K562 (cell line): ENCODE data around the gene KCTD16. TPM values are rescaled to one million over a fixed set of nuclear protein-coding genes. Genes with fewer than 3 reads are reported as not detected.

Experiments used
- ATAC-seq: fragments of 200-7000 bp; cut with Tn5 transposase; 3 replicates; pipeline ENCODE4 v1.9.1; 2020; ENCODE audit warnings: moderate library complexity
- BruUV-seq: library from RNA; stranded (reverse); fragments of 400-500 nt; replicated peaks from 2 replicates; lab custom pipeline; 2021; lab: Mats Ljungman, UMichigan
- CTCF ChIA-PET: fragments of 300-600 bp; formaldehyde crosslinking; extraction: SDS; loops from one replicate; lab custom pipeline; 2021; ENCODE audit warnings: low intra/inter-chr PET ratio; lab: Yijun Ruan, JAX
- POLR2A ChIA-PET: fragments of 300-600, 350-650 bp; sonication (Branson Sonifier 250); formaldehyde crosslinking; extraction: SDS; loops from one replicate; lab custom pipeline; 2021; ENCODE audit warnings: antibody characterized with exemption, inconsistent platforms; lab: Yijun Ruan, JAX
- DNase-seq, 4 experiments: peaks; one replicate each; pipeline versions ENCODE4 v3.0.0 to v3.0.0-alpha.2; 2011 to 2018; ENCODE audit warnings: low spot score in 3 of 4, mixed read lengths in 3 of 4; ENCODE audit errors: extremely low read depth in 1 of 4
- FAIRE-seq: peaks from 2 replicates; lab custom pipeline; 2011; peaks lifted over from hg19 to GRCh38; lab: Jason Lieb, UNC
- H2AFZ ChIP-seq: 2 replicates; pipeline ENCODE4 v1.6.0; 2011; ENCODE audit warnings: low read depth, low read length, control low read depth, inconsistent platforms
- H3K27ac ChIP-seq: fragments of 200-600 bp; 3 replicates; pipeline ENCODE4 v1.8.0; 2011; ENCODE audit warnings: low read depth, mild to moderate bottlenecking, control low read depth, inconsistent platforms, low read length, moderate library complexity, mixed read lengths; ENCODE audit errors: extremely low read depth
- H3K27me3 ChIP-seq, 2 experiments: fragments of 300-600 bp in 1 of 2; 2 replicates in 1 of 2; 3 replicates in 1 of 2; pipeline versions ENCODE4 v1.6.0 to v1.8.0; 2011; ENCODE audit warnings: inconsistent platforms in 2 of 2, low read length in 2 of 2, mild to moderate bottlenecking in 1 of 2, mixed read lengths in 1 of 2, moderate library complexity in 1 of 2; ENCODE audit not compliant: control insufficient read depth in 2 of 2, insufficient read depth in 2 of 2
- H3K36me3 ChIP-seq: fragments of 300-600 bp; 3 replicates; pipeline ENCODE4 v1.8.0; 2011; ENCODE audit warnings: mild to moderate bottlenecking, low read length, inconsistent platforms; ENCODE audit not compliant: control insufficient read depth, insufficient read depth
- H3K4me1 ChIP-seq, 2 experiments: fragments of 200-600 bp in 1 of 2; replicated peaks in 1 of 2; 2 replicates in 1 of 2; 3 replicates in 1 of 2; pipeline versions ENCODE4 v1.5.1 to v1.8.0; 2011; ENCODE audit warnings: inconsistent platforms in 2 of 2, low read length in 2 of 2, mild to moderate bottlenecking in 1 of 2, mixed read lengths in 1 of 2, moderate library complexity in 1 of 2; ENCODE audit not compliant: control insufficient read depth in 2 of 2, insufficient read depth in 2 of 2
- H3K4me2 ChIP-seq: 2 replicates; pipeline ENCODE4 v1.6.1; 2011; ENCODE audit warnings: low read length, control low read depth, inconsistent platforms, mixed read lengths; ENCODE audit not compliant: insufficient read depth
- H3K4me3 ChIP-seq: fragments of 200-600 bp; sonication (generic), shearing (Covaris generic); 2 replicates; pipeline ENCODE4 v1.5.1; 2016; ENCODE audit warnings: control low read depth, inconsistent platforms
- H3K79me2 ChIP-seq: fragments of 200-600 bp; 3 replicates; pipeline ENCODE4 v1.8.0; 2011; ENCODE audit warnings: low read length, inconsistent platforms; ENCODE audit not compliant: control insufficient read depth, insufficient read depth
- H3K9ac ChIP-seq, 2 experiments: 2 replicates each; pipeline versions ENCODE4 v1.6.0 to v1.6.1; 2011; ENCODE audit warnings: low read depth in 2 of 2, low read length in 2 of 2, control low read depth in 1 of 2, inconsistent platforms in 1 of 2, mild to moderate bottlenecking in 1 of 2, mixed read lengths in 1 of 2; ENCODE audit not compliant: insufficient read depth in 1 of 2
- H3K9me1 ChIP-seq: one replicate; pipeline ENCODE4 v1.6.0; 2011; ENCODE audit warnings: inconsistent platforms, mild to moderate bottlenecking, low read length, moderate library complexity; ENCODE audit not compliant: control insufficient read depth, insufficient read depth
- H3K9me3 ChIP-seq: replicated peaks from 2 replicates; pipeline ENCODE4 v1.5.1; 2011; ENCODE audit warnings: low read depth, low read length, inconsistent platforms; ENCODE audit not compliant: control insufficient read depth, insufficient read depth
- H4K20me1 ChIP-seq: replicated peaks from 2 replicates; pipeline ENCODE4 v1.6.1; 2011; ENCODE audit warnings: low read length, inconsistent platforms, mixed read lengths; ENCODE audit not compliant: control insufficient read depth, insufficient read depth
- CXXC5 ChIP-seq: fragments of 250-450 bp; sonication (Bioruptor Pico); IDR thresholded peaks from 2 replicates; pipeline ENCODE4 v1.8.0; 2022; ENCODE audit warnings: inconsistent platforms, mild to moderate bottlenecking, moderate library complexity
- FIP1L1 ChIP-seq: fragments of 200-400 bp; formaldehyde crosslinking; IDR thresholded peaks from 2 replicates; pipeline ENCODE4 v1.6.1; 2018; ENCODE audit warnings: mild to moderate bottlenecking, low read depth, low read length; ENCODE audit not compliant: poor library complexity, severe bottlenecking
- FOSL1 ChIP-seq: fragments of 200-800 bp; sonication (Bioruptor generic); conservative IDR thresholded peaks from 2 replicates; pipeline ENCODE4 v1.6.1; 2016; ENCODE audit warnings: missing genetic modification characterization, missing compliant biosample characterization
- HDAC2 ChIP-seq: fragments of 450-650 bp; IDR thresholded peaks from 2 replicates; pipeline ENCODE4 v1.6.1; 2016; ENCODE audit warnings: mild to moderate bottlenecking
- HLTF ChIP-seq: fragments of 450-650 bp; IDR thresholded peaks from 2 replicates; pipeline ENCODE4 v1.6.1; 2016
- OTX1 ChIP-seq: fragments of 450-650 bp; formaldehyde crosslinking; IDR thresholded peaks from 2 replicates; pipeline ENCODE4 v1.4.0; 2022; ENCODE audit warnings: mild to moderate bottlenecking
- RUNX1 ChIP-seq: sonication (generic); IDR thresholded peaks from 2 replicates; pipeline ENCODE4 v1.6.1; 2016; ENCODE audit warnings: antibody characterized with exemption, low read depth
- SRSF3 ChIP-seq: fragments of 200-400 bp; formaldehyde crosslinking; IDR thresholded peaks from 2 replicates; pipeline ENCODE4 v1.6.1; 2016; ENCODE audit warnings: mild to moderate bottlenecking, low read length, moderate library complexity; ENCODE audit not compliant: insufficient read depth
- ZKSCAN8 ChIP-seq: fragments of 200-800 bp; sonication (Bioruptor generic); IDR thresholded peaks from 2 replicates; pipeline ENCODE4 v1.6.1; 2016; ENCODE audit warnings: missing genetic modification characterization, missing compliant biosample characterization
- ZNF232 ChIP-seq: sonication (generic); formaldehyde crosslinking; IDR thresholded peaks from 2 replicates; pipeline ENCODE4 v1.8.0; 2022; ENCODE audit warnings: mild to moderate bottlenecking, missing genetic modification reagents
- ZNF699 ChIP-seq: fragments of 250-450 bp; sonication (Bioruptor Pico); IDR thresholded peaks from 2 replicates; pipeline ENCODE4 v1.8.0; 2021; ENCODE audit warnings: mild to moderate bottlenecking, moderate library complexity; ENCODE audit not compliant: insufficient replicate concordance
- in situ Hi-C: fragments of 300-500 bp; cut with MboI; formaldehyde crosslinking; loops from 4 replicates; pipeline ENCODE4 v1.15.0; 2018; ENCODE audit warnings: inconsistent platforms, mixed read lengths
- intact Hi-C: fragments of 100-400 bp; cut with micrococcal nuclease; formaldehyde crosslinking; loops from 2 replicates; pipeline ENCODE4 v1.14.2; 2022
- polyA plus RNA-seq, 8 experiments: library from polyadenylated mRNA; depleted of rRNA in 4 of 8; stranded (reverse) in 5 of 8; unstranded in 3 of 8; fragments of >200 nt; fragmentation: Nextera tagmentation in 2 of 8; fragmentation: Illumina TruSeq in 1 of 8; extraction: Ambion mirVana in 2 of 8; extraction: Trizol in 1 of 8; gene quantifications; 2 replicates each; pipeline versions ENCODE4 v1.2.1 to v1.2.3, GENCODE V29; 2011 to 2014; ENCODE audit warnings: inconsistent platforms in 1 of 8, missing spikeins in 1 of 8
- total RNA-seq, 7 experiments: library from RNA; depleted of rRNA in 6 of 7; stranded (reverse); fragments of >200 nt in 6 of 7; fragmentation: Illumina TruSeq in 2 of 7; extraction: Trizol in 2 of 7; gene quantifications; 2 replicates each; pipeline versions ENCODE4 v1.2.1 to v1.2.3, GENCODE V29; 2011 to 2021; ENCODE audit warnings: low replicate concordance in 1 of 7
- TF ChIP-seq, protein P1 (sequence below): sonication (generic); formaldehyde crosslinking; IDR thresholded peaks from 2 replicates; pipeline ENCODE4 v1.8.0; 2022; ENCODE audit warnings: mild to moderate bottlenecking, low read depth, missing genetic modification reagents
- TF ChIP-seq, protein P2 (sequence below): fragments of 450-650 bp; IDR thresholded peaks from one replicate; pipeline ENCODE4 v1.6.1; 2018; ENCODE audit warnings: mild to moderate bottlenecking, moderate library complexity; ENCODE audit not compliant: partially characterized antibody
- TF ChIP-seq, protein P3 (sequence below): fragments of 450-650 bp; IDR thresholded peaks from 2 replicates; pipeline ENCODE4 v1.6.1; 2017; ENCODE audit warnings: antibody characterized with exemption
- TF ChIP-seq, protein P4 (sequence below): fragments of 150-350 bp; conservative IDR thresholded peaks from 2 replicates; pipeline ENCODE4 v1.6.1; 2014; ENCODE audit warnings: low read length
- TF ChIP-seq, protein P5 (sequence below): fragments of 250-450 bp; sonication (Bioruptor Pico); IDR thresholded peaks from 2 replicates; pipeline ENCODE4 v1.8.0; 2022; ENCODE audit warnings: inconsistent platforms, mild to moderate bottlenecking, moderate library complexity, borderline replicate concordance

KCTD16 gene
- total and polyA plus RNA-seq, 9 of the 15 experiments (the other 6 are each of a cell fraction or from before 2014, with no cell fraction given), result 0.04 TPM; not detected in 8

DNA sequence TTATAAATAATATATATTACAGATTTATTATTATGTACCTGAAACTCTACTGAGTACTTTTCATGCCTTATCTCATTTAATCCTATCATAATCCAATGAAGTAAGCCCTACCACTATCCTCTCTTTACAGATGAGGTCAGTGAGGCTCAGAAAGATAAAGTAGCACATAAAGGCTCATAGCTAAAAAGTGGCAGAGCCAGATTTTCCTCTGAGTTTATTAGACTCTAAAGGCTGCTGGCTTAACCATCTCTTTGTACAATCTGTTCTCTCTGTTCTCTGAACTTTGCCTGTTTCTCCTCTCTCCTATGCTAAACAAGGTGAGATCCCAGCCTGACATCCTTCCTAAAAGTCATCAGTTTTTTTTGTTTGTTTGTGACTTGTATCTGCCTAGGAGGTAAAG is 311.2 kb downstream of the KCTD16 start:
- no peak overlapping the region for H3K27ac ChIP-seq
- H3K9me3 ChIP-seq, result no peaks in the 10 kb centered on the region
- H3K36me3 ChIP-seq, result no peaks in the 10 kb centered on the region
- no peaks in the 10 kb centered on the region for H3K4me1 ChIP-seq
- POLR2A ChIA-PET, result no interaction called here
- FAIRE-seq, result no peak
- ATAC-seq, result no peak
- H4K20me1 ChIP-seq, result no peaks in the 10 kb centered on the region
- no peak for DNase-seq
- H2AFZ ChIP-seq, result no peak overlapping the region
- TF ChIP-seq RUNX1, result no peak
- TF ChIP-seq, protein P1, sequence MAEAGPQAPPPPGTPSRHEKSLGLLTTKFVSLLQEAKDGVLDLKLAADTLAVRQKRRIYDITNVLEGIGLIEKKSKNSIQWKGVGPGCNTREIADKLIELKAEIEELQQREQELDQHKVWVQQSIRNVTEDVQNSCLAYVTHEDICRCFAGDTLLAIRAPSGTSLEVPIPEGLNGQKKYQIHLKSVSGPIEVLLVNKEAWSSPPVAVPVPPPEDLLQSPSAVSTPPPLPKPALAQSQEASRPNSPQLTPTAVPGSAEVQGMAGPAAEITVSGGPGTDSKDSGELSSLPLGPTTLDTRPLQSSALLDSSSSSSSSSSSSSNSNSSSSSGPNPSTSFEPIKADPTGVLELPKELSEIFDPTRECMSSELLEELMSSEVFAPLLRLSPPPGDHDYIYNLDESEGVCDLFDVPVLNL, result no peak
- TF ChIP-seq ZKSCAN8 (CRISPR knock-in tag), result no peak
- TF ChIP-seq, protein P2, sequence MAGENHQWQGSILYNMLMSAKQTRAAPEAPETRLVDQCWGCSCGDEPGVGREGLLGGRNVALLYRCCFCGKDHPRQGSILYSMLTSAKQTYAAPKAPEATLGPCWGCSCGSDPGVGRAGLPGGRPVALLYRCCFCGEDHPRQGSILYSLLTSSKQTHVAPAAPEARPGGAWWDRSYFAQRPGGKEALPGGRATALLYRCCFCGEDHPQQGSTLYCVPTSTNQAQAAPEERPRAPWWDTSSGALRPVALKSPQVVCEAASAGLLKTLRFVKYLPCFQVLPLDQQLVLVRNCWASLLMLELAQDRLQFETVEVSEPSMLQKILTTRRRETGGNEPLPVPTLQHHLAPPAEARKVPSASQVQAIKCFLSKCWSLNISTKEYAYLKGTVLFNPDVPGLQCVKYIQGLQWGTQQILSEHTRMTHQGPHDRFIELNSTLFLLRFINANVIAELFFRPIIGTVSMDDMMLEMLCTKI, result no peak
- TF ChIP-seq SRSF3, result no peak
- no peak for TF ChIP-seq HDAC2
- TF ChIP-seq, protein P3, sequence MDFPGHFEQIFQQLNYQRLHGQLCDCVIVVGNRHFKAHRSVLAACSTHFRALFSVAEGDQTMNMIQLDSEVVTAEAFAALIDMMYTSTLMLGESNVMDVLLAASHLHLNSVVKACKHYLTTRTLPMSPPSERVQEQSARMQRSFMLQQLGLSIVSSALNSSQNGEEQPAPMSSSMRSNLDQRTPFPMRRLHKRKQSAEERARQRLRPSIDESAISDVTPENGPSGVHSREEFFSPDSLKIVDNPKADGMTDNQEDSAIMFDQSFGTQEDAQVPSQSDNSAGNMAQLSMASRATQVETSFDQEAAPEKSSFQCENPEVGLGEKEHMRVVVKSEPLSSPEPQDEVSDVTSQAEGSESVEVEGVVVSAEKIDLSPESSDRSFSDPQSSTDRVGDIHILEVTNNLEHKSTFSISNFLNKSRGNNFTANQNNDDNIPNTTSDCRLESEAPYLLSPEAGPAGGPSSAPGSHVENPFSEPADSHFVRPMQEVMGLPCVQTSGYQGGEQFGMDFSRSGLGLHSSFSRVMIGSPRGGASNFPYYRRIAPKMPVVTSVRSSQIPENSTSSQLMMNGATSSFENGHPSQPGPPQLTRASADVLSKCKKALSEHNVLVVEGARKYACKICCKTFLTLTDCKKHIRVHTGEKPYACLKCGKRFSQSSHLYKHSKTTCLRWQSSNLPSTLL, result no peak
- TF ChIP-seq FOSL1 (tag), result no peak
- TF ChIP-seq FIP1L1, result no peak
- TF ChIP-seq OTX1 (CRISPR knock-in tag), result no peak
- no peak for TF ChIP-seq CXXC5 (CRISPR knock-in tag)
- TF ChIP-seq, protein P4, sequence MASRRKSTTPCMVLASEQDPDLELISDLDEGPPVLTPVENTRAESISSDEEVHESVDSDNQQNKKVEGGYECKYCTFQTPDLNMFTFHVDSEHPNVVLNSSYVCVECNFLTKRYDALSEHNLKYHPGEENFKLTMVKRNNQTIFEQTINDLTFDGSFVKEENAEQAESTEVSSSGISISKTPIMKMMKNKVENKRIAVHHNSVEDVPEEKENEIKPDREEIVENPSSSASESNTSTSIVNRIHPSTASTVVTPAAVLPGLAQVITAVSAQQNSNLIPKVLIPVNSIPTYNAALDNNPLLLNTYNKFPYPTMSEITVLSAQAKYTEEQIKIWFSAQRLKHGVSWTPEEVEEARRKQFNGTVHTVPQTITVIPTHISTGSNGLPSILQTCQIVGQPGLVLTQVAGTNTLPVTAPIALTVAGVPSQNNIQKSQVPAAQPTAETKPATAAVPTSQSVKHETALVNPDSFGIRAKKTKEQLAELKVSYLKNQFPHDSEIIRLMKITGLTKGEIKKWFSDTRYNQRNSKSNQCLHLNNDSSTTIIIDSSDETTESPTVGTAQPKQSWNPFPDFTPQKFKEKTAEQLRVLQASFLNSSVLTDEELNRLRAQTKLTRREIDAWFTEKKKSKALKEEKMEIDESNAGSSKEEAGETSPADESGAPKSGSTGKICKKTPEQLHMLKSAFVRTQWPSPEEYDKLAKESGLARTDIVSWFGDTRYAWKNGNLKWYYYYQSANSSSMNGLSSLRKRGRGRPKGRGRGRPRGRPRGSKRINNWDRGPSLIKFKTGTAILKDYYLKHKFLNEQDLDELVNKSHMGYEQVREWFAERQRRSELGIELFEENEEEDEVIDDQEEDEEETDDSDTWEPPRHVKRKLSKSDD, result no peak
- TF ChIP-seq ZNF232 (CRISPR knock-in tag), result no peak
- TF ChIP-seq, protein P5, sequence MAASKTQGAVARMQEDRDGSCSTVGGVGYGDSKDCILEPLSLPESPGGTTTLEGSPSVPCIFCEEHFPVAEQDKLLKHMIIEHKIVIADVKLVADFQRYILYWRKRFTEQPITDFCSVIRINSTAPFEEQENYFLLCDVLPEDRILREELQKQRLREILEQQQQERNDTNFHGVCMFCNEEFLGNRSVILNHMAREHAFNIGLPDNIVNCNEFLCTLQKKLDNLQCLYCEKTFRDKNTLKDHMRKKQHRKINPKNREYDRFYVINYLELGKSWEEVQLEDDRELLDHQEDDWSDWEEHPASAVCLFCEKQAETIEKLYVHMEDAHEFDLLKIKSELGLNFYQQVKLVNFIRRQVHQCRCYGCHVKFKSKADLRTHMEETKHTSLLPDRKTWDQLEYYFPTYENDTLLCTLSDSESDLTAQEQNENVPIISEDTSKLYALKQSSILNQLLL (CRISPR knock-in tag), result no peak
- TF ChIP-seq HLTF, result no peak
- no peak for TF ChIP-seq ZNF699
- H3K9me1 ChIP-seq, result no peaks in the 10 kb centered on the region
- in situ Hi-C loops, result no loop called here
- BruUV-seq, result no TSS peak
- intact Hi-C loops, result no loop called here
- H3K4me3 ChIP-seq, result no peak overlapping the region
- CTCF ChIA-PET, result no interaction called here
- H3K4me2 ChIP-seq, result no peak overlapping the region
- no peak overlapping the region for H3K9ac ChIP-seq
- no peaks in the 10 kb centered on the region for H3K27me3 ChIP-seq
- no peaks in the 10 kb centered on the region for H3K79me2 ChIP-seq
